Stimulated activated CD8-positive, alpha-beta memory T cell treated with anti-CD3 and anti-CD28 coated beads, Interleukin-4, amount 100 ng/mL, for 4 hours (primary cell): ENCODE results near the gene ACTR6.
"Not testable (repeated sequence)": the region's sequence is repeated elsewhere in the genome, so short reads cannot be mapped to it uniquely, and the experiment has no call there.

Source experiments
- DNase-seq, 2 donors: peaks; one replicate each; pipeline ENCODE4 v3.0.0-alpha.2; 2020; ENCODE audit warnings: low read depth in 2 of 2, low spot score in 1 of 2

Gene ACTR6

GRCh38 chr12:100200463-100201181 lies at the start of gene ACTR6:
TSS of gene ACTR6 (plus strand) at chr12:100200815. CDS start at chr12:100200852, 37 bp downstream.
- DNase-seq, result peak; percentile 94 to 97

DNA sequence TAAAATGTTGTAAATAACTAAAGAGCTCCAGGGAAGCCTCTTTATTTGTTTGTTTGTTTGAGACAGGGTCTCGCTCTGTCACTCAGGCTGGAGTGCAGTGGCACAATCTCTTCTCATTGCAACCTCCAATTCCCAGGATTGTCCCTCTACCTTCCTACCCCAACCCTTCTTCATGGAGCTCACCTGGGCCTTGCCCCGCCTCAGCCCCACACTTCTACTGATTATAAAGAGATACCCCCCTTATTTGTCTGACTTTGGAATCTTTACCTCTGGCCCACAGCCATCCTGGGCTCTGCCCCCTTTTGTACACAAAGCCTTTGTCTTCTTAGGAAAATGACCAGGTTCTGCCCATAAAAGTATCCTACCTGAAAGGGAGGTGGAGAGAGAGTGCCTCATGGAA lies 48.8 kb upstream of the ACTR6 start:
- no peak for DNase-seq

DNA sequence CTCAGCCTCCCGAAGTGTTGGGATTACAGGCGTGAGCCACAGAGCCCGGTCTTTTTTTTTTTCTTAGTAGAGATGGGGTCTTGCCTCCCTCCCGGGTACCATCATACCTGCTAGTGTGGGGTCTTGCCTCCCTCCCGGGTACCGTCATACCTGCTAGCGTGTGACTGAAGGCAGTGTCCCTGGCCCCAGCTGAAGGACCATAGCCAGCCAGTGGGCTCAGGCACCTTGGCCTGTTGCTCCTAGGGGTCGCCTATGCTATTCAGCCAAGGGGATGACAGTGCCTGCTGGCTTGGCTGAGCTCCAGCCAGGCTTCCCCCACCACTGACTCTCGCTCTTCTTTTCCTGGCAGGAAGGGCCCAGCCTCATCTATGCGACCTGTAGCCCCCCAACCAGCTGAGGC lies 47.5 kb upstream of the ACTR6 start:
- no peak for DNase-seq

- peak; percentile 40 to 60 for DNase-seq
These were observed 46.0 kb upstream of the ACTR6 start for GRCh38 chr12:100154474-100155247.

- DNase-seq, result no peak
These were observed 43.7 kb upstream of the ACTR6 start for GRCh38 chr12:100156731-100157426.

DNA sequence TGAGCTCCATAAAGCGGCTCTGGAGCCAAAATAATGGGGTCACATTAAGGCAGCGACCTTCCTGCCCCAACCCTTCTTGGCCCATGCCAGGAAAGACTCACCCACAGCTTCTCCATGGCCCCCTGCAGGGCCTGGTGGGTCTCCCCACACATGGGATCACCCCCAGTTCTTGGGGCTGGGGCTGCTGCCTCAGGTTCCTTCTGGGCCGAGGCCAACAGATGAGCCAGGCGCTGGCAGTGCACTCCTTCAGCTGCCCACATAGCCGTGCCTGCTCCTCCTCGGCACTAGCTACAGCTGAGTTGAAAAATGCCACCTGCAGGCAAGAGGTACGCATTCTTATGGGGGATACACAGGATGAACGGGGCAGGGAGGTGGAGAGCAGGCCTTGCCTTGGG lies 43.2 kb upstream of the ACTR6 start:
- no peak for DNase-seq

DNA sequence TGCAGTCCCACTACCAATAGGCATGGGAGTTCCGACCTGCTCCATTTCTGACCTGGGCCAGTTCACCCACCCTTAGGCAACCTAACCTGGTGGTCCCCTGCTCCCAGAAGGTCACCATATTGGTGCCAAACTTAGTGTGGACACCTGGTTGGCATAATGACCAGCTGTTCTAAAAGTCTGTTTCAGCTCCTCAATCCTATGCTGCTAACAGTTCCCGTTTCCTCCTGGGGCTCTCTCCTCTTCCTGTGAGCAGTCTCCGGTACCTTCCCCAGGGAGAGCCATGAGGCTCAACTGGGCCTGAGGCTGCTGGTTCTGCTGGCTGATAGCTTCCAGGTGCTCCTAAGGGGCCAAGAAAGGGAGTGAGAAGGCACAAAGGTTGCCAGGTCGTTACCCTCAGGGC lies 42.1 kb upstream of the ACTR6 start:
- no peak for DNase-seq

- no peak for DNase-seq
These were observed 41.1 kb upstream of the ACTR6 start for GRCh38 chr12:100159391-100160104.

DNA sequence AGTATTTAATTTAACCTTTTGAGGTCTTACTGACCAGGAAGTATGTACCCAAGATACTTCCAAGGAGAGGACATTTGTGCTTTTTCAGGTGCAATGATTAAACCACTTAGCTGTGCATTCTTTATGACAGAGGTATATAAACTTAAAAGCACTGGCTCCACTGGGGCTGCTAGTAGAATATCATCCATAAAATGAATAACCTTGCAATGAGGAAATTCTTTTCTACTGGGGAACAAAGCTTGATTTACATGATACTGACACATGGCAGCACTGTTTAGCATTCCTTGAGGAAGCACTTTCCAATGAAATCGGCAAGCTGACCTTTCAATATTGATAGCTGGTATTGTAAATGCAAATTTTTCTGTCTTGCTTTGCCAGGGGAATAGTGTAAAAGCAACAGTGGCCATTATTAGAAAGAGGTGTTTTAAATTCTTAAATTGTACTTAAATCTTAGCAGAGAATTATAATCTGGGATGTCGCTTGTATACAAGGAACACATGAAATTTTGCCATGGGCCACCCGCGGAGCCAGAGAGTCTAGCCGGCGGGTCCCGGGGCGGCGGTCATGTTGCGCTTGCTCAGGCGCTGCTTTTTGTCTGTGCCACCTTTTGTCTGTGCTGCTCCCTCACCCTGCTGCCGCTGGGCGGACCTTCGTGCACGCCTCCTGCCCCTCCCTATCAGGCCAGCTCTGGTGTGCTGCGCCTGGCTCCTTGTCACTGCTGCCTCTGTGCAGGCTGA lies 37.0 kb upstream of the ACTR6 start:
- peak; percentile 21 to 43 for DNase-seq

DNA sequence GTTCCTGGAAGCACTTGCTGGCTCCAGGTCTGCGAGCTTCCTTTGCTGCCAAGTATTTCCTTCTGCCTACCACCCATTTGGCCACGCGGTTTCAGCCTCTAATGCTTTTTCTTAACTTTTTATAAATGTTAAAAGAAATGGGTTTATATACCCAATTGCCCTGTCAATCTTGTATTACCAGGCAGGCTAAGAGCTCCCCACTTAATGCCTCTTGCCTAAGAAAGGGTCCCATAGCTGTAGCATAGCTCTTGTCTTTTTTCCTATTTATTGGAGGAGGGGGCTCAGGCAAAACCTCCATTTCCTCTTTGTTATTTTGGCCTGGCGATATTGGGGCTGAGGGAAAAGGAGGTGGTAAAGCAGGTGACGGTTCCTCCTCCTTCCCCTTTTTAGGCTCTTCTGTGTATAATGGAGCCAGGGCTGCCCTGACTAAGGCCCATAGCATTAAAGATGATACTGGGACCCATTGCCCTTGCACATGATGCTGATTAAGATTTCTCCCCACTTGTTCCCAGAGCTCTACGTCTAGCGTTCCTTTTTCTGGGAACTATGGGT lies 36.4 kb upstream of the ACTR6 start:
- no peak for DNase-seq

- DNase-seq, result no peak
These were observed 35.3 kb upstream of the ACTR6 start for GRCh38 chr12:100165356-100165755.

GRCh38 chr12:100166232-100166631 lies 34.4 kb upstream of the ACTR6 start:
- no peak for DNase-seq

DNA sequence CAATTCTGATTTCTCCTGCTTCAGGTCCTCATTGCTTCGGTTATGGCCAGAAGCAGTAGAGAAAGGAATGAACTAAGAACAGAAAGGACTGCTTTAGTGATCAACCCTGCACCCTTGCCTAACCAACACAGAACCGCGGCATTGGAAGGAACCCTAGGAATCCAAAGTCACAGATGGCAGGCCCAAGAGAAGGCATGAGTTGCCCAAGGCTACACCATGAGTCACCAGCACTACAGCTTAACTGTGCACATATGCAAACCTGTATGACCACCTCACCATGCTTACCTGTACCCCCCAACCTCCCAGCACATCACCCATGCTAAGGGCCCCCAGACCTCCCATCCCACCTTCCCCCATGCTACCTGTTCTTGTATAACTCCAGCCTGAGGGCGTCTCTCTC lies 32.1 kb upstream of the ACTR6 start:
- no peak for DNase-seq

DNA sequence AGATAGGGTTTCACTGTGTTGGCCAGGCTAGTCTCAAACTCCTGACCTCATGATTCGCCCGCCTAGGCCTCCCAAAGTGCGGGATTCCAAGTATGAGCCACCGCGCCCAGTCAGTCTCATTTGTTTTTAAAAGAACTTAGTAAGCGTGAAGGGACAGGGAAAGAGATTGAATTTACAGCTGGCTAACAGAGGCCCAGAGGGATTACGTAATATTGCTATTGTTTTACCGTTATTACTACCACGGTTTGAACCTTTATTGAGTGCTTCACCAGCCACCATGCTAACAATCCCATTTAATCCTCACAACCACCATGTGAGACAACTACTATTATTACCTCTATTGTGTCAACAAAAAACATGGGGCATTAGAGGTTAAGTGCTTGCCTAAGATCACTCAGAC lies 31.3 kb upstream of the ACTR6 start:
- DNase-seq, result no peak

DNA sequence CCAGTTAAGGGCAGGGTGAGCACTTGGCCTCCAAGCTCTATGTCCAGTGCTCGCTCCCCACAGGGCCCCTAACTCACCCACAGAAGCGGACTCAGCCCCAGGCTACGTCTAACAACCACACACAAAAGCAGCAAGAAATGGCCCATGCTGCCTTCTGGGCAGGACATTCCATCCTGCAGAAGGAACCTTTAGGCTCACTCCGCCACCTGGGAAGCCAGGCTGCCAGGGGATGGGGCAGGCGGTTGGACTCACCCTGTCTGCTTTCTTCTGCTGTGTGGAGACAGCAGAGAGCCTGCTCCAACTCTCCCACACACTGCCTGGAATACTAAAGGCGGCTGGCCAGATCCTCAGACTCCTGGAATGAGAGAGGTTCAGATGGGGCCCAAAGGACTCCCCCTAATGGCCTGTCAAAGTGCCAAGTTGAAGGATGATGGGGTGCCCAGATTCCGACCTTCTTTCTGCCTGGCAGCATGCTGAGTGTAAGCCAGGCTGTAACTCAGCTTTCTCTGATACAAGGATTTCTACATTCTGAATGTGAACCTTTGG lies 30.2 kb upstream of the ACTR6 start:
- DNase-seq, result no peak

DNA sequence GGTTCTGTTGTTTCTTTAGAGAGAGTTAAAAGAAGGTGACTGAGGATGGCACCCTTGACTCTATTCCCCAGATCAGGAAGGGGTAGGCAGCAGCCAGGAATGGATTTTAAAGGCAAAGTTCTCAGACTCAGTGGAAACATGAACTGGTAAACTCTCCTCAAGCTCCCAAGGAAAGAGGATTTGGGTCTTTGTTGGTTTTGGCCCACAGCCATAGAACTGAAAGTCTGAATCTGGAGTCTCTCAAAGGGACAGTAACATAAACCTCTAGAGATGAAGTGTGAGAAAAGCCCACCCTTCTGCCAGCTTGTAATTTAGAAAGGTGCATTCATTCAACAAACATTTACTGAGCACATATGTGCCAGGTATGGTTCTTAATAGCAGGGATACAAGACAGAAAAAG lies 29.4 kb upstream of the ACTR6 start:
- DNase-seq, result no peak

DNA sequence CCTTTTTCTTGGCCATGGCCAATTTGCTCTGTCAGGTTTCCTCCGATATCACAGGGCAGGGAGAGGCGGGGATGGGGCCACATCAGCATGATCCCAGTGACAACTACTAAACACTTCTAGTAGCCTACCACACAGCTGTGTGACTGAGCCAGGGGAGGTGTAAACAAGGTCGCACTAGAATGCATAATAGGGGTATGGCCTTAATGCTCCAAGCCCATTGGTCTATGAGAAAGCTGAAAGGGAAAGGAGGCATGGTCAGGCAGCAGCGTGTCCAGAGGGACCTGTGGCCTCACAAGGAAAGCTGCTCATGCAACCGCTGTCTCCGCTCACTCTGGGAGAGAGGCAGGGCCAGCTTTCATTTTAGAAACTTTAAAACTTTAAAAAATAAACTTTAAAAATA lies 27.5 kb upstream of the ACTR6 start:
- no peak for DNase-seq

- DNase-seq, result no peak
These were observed 26.1 kb upstream of the ACTR6 start for GRCh38 chr12:100174495-100174894.

- not testable (repeated sequence) for DNase-seq
These were observed 24.1 kb upstream of the ACTR6 start for GRCh38 chr12:100176493-100176892.

DNA sequence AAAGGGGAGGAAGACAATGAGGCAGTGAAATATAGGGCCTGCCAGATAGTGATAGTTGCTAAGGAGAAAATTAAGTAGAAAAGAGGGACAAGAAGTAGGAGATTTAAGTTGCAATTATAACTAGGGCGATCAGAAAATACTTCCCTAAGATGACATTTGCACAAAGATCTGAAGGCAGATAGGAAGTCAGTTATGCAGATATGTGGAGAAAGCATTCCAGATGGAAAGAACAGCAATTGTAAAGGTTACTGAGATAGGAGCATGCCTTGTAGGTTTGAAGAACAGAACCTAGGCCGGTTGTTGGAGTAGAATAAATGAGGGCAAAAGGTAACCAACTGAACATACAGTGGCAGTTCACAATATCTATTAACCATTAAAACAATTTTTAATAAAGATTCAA lies 21.4 kb upstream of the ACTR6 start:
- DNase-seq, result no peak
